ENCODE data around the gene PRDM16.

PRDM16 gene

DNA sequence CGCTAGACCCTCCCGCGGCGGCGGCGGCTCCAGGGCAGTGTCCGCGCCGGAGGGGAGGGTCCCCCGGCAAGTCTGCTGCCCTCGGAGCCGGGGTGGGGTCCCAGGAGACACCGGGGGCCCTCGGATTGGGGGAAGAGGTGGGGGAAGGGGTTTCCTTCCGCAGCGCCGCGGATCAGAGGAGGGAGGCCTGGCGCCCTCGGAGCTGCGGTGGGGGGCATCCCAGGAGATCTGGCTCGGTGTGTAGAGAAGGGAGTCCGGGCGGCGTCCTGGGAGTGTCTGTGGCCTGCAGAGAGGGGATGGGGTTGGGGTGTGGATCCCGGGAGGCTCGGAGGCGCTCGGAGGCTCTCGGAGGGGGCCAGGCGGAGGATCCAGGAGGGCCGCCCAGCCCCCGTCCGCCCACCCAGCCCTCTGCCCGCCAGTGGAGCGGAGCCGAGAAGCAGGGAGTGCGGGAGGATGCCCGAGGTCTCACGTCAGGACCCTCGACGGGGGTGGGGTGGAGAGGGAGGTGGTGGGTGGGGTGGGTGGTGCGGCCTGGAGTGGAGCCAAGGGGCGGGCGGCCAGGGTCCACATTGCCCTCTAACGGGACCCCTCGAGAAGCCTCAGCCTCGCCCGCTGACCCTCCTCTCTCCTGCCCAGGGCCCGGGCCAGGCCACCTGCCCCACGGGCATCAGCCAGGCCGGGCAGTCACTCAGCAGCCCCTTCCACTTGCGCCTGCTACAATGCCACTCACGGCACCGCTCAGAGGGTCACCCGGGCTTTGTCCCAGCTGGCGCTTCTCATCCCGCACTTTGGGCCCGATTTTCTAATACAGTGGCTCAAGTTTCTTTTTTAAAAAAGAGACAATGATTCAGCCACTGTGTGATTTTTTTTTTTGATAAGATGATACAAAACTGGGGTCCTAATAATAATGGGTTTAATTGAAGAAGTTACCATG is 325.3 kb downstream of the PRDM16 start:
- H3K27me3 Mint-ChIP-seq = peaks cover 43 to 82% of the 10 kb centered on the region in 2 donors
- H3K36me3 Mint-ChIP-seq (ENCODE audit: insufficient read depth) = no peaks in the 10 kb centered on the region
- no peak overlapping the region for H3K4me3 Mint-ChIP-seq
- H3K9me3 Mint-ChIP-seq = no peaks in the 10 kb centered on the region
- no peak overlapping the region for H3K27ac Mint-ChIP-seq
- DNase-seq = no peak
- H3K4me1 Mint-ChIP-seq (ENCODE audit: low read depth in 2 of 2) = peaks cover 5 to 6% of the 10 kb centered on the region in 2 donors
- ATAC-seq (replicated peaks) = no peak

DNA sequence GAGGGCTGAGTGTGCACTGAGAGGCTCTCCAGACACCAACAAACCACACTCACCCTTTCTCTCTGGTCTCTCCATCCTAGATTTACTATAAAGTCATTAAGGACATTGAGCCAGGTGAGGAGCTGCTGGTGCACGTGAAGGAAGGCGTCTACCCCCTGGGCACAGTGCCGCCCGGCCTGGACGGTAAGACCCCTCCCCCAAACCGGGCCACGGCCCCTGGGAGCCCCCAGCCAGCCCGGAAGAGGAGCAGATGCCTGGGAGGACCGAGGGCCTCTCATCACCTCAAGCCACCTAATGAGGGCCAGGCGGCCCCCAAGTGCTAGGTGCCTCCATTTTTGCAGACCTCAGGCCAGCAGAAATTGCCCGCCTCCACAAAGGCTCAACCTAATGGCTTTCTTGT is 327.4 kb downstream of the PRDM16 start:
- H3K36me3 Mint-ChIP-seq (ENCODE audit: insufficient read depth) = no peaks in the 10 kb centered on the region
- H3K4me1 Mint-ChIP-seq (ENCODE audit: low read depth in 2 of 2) = peaks cover 5 to 6% of the 10 kb centered on the region in 2 donors
- H3K4me3 Mint-ChIP-seq = no peak overlapping the region
- H3K27ac Mint-ChIP-seq = no peak overlapping the region
- DNase-seq = no peak
- H3K9me3 Mint-ChIP-seq = no peaks in the 10 kb centered on the region
- no peak for ATAC-seq (replicated peaks)
- peaks cover 43 to 66% of the 10 kb centered on the region in 2 donors for H3K27me3 Mint-ChIP-seq

DNA sequence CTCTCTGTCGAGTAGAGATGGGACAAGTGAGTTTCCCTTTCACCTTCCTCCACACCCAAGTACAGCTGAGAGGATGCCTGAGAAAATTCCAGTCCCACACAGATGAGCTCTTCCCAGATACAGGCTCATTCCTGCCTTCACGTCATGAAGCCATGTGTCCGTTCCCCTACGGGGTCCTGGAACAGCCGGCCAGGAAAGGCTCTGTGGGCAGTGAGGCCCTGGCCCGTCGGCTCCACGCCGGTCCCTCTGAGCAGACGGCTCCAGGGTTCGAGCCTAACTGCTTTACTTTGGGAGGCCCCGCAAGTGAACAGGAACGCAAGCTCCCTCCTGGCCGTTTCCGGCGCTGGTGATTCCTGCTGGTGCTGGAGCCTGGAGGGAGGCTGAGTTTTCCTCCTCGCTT is 328.3 kb downstream of the PRDM16 start:
- DNase-seq (no peak), ATAC-seq (replicated peaks) (no peak)
- H3K4me1 Mint-ChIP-seq (ENCODE audit: low read depth in 2 of 2) = peaks cover 5 to 6% of the 10 kb centered on the region in 2 donors
- peaks cover 35 to 57% of the 10 kb centered on the region in 2 donors for H3K27me3 Mint-ChIP-seq
- H3K4me3 Mint-ChIP-seq = no peak overlapping the region
- no peaks in the 10 kb centered on the region for H3K36me3 Mint-ChIP-seq (ENCODE audit: insufficient read depth)
- no peak overlapping the region for H3K27ac Mint-ChIP-seq
- H3K9me3 Mint-ChIP-seq = no peaks in the 10 kb centered on the region

DNA sequence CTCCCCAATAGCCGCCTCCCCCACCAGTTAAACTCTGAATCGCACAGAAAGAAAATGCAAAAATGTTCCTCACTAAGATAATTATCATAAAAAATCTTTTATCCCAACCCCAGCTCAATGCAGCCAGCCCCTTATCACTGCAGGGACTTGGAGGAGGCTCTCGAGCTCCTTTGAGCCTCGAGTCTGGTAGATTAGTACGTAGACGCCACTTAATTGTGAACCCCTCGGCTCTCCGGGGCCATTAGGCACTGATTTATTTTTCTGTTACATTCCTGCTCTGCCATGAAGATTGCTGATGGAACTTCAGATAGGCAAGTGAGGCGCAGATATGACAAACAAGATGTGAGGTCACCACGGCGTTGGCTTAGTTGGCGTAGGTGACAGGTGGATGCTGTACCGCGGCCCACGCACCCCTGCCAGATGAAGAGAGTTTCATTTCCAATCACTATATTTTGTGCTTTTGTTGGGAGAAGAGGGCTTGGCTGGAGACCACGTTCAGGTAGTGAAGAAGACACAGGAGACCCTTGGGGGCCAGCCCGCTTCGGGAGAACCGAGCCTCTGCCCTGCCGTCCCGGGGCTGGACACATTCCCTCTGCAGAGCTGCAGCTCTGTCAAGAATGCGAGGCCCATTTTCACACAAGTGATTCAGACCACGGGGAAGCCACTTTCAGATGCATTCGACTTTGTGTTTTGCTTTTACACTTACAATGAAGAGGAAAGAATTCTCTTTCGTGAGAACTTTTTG is 329.6 kb downstream of the PRDM16 start:
- H3K4me3 Mint-ChIP-seq = no peak overlapping the region
- H3K4me1 Mint-ChIP-seq (ENCODE audit: low read depth in 2 of 2) = no peaks in the 10 kb centered on the region
- DNase-seq (no peak), ATAC-seq (replicated peaks) (no peak)
- no peaks in the 10 kb centered on the region for H3K36me3 Mint-ChIP-seq (ENCODE audit: insufficient read depth)
- H3K27ac Mint-ChIP-seq = no peak overlapping the region
- H3K9me3 Mint-ChIP-seq = no peaks in the 10 kb centered on the region
- H3K27me3 Mint-ChIP-seq = peaks cover 23 to 45% of the 10 kb centered on the region in 2 donors

DNA sequence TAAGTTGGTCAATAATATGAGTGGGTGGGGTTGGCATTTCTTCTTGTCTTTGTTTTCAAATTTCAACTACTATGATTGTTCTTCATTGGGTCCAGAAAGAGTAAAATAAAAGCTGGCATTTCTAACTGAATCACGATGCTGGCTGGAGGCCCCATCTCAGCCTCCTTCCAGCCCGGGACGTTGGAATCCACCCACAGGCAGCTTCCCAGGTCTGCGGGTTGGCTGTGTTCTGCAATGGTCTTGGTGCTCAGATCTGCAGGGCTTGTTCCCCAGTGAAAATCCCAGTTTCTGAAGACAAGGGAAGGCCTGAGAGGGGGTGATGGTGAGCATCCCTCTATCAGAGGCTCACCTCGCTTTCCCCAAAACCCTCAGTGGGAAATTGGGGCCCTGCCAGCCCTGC is 330.7 kb downstream of the PRDM16 start:
- DNase-seq (no peak), ATAC-seq (replicated peaks) (no peak)
- Mint-ChIP-seq H3K36me3 (ENCODE audit: insufficient read depth) (no peaks in the 10 kb centered on the region), H3K4me3 (no peak overlapping the region), H3K9me3 (no peaks in the 10 kb centered on the region), H3K27me3 (peaks cover 20 to 40% of the 10 kb centered on the region in 2 donors), H3K27ac (no peak overlapping the region), H3K4me1 (ENCODE audit: low read depth in 2 of 2) (no peaks in the 10 kb centered on the region)

DNA sequence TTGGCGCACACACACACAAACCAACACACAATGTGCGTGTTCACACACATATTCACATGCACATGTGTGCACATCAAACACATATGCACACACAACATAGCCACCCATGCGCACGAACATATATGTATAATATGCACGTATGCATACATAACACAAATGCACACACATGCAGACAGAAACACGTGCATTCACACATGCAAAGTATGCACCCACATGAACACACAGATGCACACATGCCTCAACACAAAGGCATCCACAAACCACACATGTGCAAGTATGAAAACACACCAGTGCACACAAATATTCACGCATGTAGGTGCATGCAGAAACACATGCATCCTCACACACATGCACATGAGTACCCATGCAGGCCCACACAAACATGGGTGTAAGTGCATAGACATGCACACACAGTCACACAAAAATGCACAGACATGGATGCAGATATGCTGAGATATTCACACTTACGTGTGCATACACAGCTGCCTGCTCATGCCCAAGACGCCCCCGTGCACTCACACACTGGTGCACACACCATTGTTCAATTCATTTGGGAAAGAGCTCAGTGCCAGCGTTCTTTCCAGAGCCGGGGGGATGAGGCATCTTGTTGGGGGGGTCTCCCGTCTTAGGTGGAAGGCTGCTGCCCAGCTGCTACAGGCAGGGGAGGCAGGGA is 332.7 kb downstream of the PRDM16 start:
- Mint-ChIP-seq H3K9me3 (no peaks in the 10 kb centered on the region), H3K4me1 (ENCODE audit: low read depth in 2 of 2) (no peaks in the 10 kb centered on the region), H3K36me3 (ENCODE audit: insufficient read depth) (no peaks in the 10 kb centered on the region), H3K4me3 (no peak overlapping the region), H3K27ac (no peak overlapping the region), H3K27me3 (peaks cover 13 to 31% of the 10 kb centered on the region in 2 donors)
- ATAC-seq (replicated peaks) (no peak), DNase-seq (no peak)

DNA sequence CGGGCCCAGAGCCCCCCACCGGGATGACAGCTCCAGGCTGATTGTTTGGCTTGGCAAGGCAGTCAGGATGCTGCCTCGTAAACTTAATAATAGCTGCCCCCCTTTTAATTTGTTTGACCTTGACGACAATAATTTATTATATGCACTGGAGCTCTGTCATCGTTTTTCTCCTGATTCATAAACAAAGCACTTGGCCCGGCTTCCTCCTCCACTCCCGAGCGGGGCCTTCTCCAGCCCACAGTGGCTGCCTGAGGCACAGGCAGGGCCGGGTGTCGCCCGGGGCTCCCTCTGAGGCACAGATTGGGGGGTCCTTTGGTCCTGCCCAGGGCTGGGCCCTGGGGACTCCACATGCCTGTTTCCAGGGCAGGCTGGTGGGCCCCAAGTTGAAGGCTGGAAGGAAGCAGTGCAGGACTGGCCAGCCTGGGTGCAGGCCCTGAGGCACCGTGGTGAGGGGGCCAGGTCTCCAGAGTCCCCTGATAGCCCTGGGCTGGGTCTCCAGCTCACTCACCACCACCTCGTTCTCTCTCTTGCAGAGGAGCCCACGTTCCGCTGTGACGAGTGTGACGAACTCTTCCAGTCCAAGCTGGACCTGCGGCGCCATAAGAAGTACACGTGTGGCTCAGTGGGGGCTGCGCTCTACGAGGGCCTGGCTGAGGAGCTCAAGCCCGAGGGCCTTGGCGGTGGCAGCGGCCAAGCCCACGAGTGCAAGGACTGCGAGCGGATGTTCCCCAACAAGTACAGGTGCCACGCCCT is 333.4 kb downstream of the PRDM16 start:
- Mint-ChIP-seq H3K36me3 (ENCODE audit: insufficient read depth) (no peaks in the 10 kb centered on the region), H3K27ac (no peak overlapping the region), H3K27me3 (peaks cover 13 to 25% of the 10 kb centered on the region in 2 donors), H3K4me1 (ENCODE audit: low read depth in 2 of 2) (no peaks in the 10 kb centered on the region), H3K9me3 (no peaks in the 10 kb centered on the region), H3K4me3 (no peak overlapping the region)
- ATAC-seq (replicated peaks) = no peak
- no peak for DNase-seq

DNA sequence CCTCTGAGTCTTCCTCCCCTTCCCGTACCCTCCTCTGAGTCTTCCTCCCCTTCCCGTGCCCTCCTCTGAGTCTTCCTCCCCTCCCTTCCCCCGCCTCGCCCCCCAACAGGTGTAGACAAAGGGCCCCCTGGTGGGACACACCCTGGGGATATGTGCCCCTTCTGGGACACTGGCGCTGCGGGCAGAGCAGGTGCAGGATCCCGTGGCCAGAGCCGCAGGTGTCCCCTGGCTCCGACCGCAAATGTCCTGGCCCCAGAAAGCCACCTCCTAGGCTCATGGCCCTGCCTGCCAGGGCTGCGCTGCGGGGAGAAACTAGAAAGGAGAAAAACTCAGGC is 334.0 kb downstream of the PRDM16 start:
- Mint-ChIP-seq H3K27ac (no peak overlapping the region), H3K27me3 (peaks cover 13 to 20% of the 10 kb centered on the region in 2 donors), H3K4me3 (no peak overlapping the region), H3K9me3 (no peaks in the 10 kb centered on the region), H3K4me1 (ENCODE audit: low read depth in 2 of 2) (no peaks in the 10 kb centered on the region), H3K36me3 (ENCODE audit: insufficient read depth) (no peaks in the 10 kb centered on the region)
- no peak for ATAC-seq (replicated peaks)
- DNase-seq = no peak

DNA sequence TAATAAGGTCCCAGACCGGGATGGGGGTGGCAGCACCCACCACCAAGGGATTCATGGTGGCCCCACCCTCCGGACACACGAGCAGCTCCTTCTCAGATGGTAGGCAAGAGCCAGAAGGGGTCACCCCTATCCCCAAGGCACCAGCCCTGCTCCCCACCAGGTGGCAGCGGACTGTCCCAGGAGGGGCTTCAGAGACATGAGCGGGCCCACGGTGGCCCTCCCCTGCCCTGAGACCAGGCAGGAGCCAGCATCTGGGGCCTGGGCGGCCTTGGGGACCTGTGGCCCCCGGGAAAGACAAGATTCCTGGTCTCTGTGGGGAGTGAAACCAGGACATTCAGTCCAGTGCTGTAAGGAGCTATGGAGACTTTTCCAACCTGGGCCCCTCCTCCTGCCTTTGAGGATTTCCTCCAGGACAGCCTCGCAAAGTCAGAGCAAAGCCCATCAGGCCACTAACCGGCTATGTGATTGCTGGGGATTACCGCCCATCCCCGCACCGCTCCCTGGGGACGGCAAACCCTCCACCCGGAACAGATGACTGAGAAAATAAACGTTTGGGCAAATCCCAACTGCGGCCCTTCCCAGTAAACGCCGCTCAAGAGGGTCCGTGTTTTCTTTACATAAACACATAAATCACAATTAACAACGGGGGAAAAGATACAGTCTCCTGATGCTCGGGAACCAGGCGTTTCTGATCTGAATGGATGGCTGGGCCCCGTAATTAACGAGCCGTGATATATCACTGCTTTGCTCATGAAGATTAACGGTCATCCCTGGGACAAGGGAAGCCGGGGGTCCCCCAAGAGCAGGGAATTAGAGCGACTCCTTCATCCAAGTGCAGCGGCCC is 334.6 kb downstream of the PRDM16 start:
- Mint-ChIP-seq H3K27me3 (peaks cover 7 to 13% of the 10 kb centered on the region in 2 donors), H3K9me3 (no peaks in the 10 kb centered on the region), H3K27ac (no peak overlapping the region), H3K4me3 (no peak overlapping the region), H3K36me3 (ENCODE audit: insufficient read depth) (no peaks in the 10 kb centered on the region), H3K4me1 (ENCODE audit: low read depth in 2 of 2) (no peaks in the 10 kb centered on the region)
- ATAC-seq (replicated peaks) (no peak), DNase-seq (no peak)

DNA sequence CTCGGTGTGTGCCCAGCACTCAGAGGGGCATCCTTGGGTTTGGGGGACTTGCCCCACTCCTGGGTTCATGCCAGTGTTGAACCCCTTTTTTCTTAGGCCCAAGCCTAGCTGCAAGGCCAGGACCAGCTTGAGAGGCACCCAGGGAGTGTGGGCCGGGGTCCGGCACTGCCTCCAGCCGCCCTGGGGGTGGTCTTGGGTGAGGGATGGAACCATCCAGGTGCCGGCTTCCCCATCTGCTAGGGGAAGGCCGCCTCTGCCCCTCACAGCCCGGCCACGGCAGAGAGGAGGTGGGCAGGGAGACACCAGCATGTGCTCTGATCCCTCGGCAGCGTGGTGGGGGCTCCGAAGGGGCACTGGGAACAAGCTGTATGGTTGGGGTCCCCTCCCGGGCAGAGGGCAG is 335.3 kb downstream of the PRDM16 start:
- Mint-ChIP-seq H3K9me3 (no peaks in the 10 kb centered on the region), H3K27me3 (peaks cover 6 to 8% of the 10 kb centered on the region in 2 donors), H3K4me3 (no peak overlapping the region), H3K36me3 (ENCODE audit: insufficient read depth) (no peaks in the 10 kb centered on the region), H3K27ac (no peak overlapping the region), H3K4me1 (ENCODE audit: low read depth in 2 of 2) (no peaks in the 10 kb centered on the region)
- DNase-seq = no peak
- ATAC-seq (replicated peaks) = no peak

DNA sequence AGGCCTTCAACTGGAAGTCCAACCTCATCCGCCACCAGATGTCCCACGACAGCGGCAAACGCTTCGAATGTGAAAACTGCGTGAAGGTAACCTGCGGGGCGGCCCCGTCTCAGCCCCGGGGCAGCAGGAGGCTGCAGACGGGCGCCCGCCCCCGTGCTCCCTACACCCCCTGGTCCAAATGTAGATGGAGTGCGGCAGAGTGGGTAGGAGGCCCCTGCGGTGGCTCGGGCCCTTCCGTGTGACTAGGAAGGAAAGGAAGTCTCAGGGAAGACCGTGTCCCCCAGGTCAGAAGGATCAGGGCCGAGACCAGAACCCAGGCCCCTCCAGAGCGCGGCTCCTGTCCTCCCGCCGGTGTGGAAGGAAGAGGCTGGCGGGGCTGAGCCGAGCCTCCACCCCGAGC is 335.8 kb downstream of the PRDM16 start:
- Mint-ChIP-seq H3K4me1 (ENCODE audit: low read depth in 2 of 2) (no peaks in the 10 kb centered on the region), H3K27me3 (peaks cover 6 to 8% of the 10 kb centered on the region in 2 donors), H3K9me3 (no peaks in the 10 kb centered on the region), H3K36me3 (ENCODE audit: insufficient read depth) (no peaks in the 10 kb centered on the region), H3K27ac (no peak overlapping the region), H3K4me3 (no peak overlapping the region)
- ATAC-seq (replicated peaks) (no peak), DNase-seq (no peak)

DNA sequence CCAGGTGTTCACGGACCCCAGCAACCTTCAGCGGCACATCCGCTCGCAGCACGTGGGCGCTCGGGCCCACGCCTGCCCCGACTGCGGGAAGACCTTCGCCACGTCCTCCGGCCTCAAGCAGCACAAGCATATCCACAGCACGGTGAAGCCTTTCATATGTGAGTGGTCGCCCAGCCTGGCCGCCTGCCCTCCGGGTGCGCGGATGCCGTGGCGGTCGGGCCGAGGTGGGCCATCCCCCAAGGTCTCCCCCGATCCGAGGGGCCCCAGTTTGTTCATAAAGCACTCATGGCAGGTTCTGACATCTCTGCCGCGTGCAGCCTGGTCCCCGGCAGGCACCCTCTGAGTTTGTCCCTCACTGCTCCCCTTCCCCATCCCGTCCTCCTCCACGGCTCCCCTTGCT is 336.5 kb downstream of the PRDM16 start:
- Mint-ChIP-seq H3K4me1 (ENCODE audit: low read depth in 2 of 2) (no peaks in the 10 kb centered on the region), H3K27ac (no peak overlapping the region), H3K9me3 (no peaks in the 10 kb centered on the region), H3K27me3 (peaks cover 6 to 8% of the 10 kb centered on the region in 2 donors), H3K4me3 (no peak overlapping the region), H3K36me3 (ENCODE audit: insufficient read depth) (no peaks in the 10 kb centered on the region)
- ATAC-seq (replicated peaks) (no peak), DNase-seq (no peak)
